HL-60 (cell line): ENCODE data around the gene RELCH.

Experiments used
- GABPA ChIP-seq: IDR thresholded peaks from 2 replicates; pipeline ENCODE4 v1.6.1; 2012; ENCODE audit warnings: low read depth
- POLR2AphosphoS5 ChIP-seq: IDR thresholded peaks from 2 replicates; pipeline ENCODE4 v1.6.1; 2012; ENCODE audit warnings: low read depth
- SPI1 ChIP-seq: IDR thresholded peaks from 2 replicates; pipeline ENCODE4 v1.6.1; 2012; ENCODE audit warnings: low read depth, mild to moderate bottlenecking, borderline replicate concordance
- TF ChIP-seq, protein P1 (sequence below): IDR thresholded peaks from one replicate; pipeline ENCODE4 v1.5.1; 2011; ENCODE audit warnings: low read length, control low read depth, inconsistent platforms; ENCODE audit not compliant: insufficient read depth
- TF ChIP-seq, protein P2 (sequence below): IDR thresholded peaks from 2 replicates; pipeline ENCODE4 v1.6.1; 2012; ENCODE audit warnings: low read depth; ENCODE audit not compliant: insufficient replicate concordance

DNA sequence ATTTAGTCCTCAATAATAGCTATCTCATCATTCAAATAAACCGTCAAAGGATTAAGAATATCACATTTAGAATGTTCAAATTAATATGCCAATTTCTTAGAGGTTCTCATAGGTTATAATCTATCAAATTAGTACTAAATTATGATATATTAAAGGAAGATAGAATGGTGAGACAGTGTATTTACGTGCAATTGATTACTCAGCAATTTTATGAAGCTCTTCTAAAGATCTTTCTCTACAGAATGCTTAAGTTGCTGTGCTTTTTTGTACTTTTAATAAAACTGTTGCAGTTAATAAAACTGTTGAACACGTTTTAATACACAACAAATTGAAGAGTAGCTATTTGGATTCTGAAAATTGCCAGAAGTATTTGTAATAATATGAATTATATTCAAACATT, 39.0 kb downstream of the RELCH start:
- TF ChIP-seq, protein P1, sequence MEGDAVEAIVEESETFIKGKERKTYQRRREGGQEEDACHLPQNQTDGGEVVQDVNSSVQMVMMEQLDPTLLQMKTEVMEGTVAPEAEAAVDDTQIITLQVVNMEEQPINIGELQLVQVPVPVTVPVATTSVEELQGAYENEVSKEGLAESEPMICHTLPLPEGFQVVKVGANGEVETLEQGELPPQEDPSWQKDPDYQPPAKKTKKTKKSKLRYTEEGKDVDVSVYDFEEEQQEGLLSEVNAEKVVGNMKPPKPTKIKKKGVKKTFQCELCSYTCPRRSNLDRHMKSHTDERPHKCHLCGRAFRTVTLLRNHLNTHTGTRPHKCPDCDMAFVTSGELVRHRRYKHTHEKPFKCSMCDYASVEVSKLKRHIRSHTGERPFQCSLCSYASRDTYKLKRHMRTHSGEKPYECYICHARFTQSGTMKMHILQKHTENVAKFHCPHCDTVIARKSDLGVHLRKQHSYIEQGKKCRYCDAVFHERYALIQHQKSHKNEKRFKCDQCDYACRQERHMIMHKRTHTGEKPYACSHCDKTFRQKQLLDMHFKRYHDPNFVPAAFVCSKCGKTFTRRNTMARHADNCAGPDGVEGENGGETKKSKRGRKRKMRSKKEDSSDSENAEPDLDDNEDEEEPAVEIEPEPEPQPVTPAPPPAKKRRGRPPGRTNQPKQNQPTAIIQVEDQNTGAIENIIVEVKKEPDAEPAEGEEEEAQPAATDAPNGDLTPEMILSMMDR = no peak
- no peak for TF ChIP-seq SPI1
- TF ChIP-seq POLR2AphosphoS5 = no peak
- TF ChIP-seq, protein P2, sequence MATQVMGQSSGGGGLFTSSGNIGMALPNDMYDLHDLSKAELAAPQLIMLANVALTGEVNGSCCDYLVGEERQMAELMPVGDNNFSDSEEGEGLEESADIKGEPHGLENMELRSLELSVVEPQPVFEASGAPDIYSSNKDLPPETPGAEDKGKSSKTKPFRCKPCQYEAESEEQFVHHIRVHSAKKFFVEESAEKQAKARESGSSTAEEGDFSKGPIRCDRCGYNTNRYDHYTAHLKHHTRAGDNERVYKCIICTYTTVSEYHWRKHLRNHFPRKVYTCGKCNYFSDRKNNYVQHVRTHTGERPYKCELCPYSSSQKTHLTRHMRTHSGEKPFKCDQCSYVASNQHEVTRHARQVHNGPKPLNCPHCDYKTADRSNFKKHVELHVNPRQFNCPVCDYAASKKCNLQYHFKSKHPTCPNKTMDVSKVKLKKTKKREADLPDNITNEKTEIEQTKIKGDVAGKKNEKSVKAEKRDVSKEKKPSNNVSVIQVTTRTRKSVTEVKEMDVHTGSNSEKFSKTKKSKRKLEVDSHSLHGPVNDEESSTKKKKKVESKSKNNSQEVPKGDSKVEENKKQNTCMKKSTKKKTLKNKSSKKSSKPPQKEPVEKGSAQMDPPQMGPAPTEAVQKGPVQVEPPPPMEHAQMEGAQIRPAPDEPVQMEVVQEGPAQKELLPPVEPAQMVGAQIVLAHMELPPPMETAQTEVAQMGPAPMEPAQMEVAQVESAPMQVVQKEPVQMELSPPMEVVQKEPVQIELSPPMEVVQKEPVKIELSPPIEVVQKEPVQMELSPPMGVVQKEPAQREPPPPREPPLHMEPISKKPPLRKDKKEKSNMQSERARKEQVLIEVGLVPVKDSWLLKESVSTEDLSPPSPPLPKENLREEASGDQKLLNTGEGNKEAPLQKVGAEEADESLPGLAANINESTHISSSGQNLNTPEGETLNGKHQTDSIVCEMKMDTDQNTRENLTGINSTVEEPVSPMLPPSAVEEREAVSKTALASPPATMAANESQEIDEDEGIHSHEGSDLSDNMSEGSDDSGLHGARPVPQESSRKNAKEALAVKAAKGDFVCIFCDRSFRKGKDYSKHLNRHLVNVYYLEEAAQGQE = no peak
- TF ChIP-seq GABPA = no peak
